Smooth muscle cell of the pulmonary artery (primary cell): ENCODE results near the gene LAMA5. TPM values are rescaled to one million over a fixed set of nuclear protein-coding genes. Genes with fewer than 3 reads are reported as not detected.

Experiments
- total RNA-seq: library from RNA; depleted of rRNA; stranded (reverse); fragments of >200 nt; gene quantifications from 2 replicates; pipeline ENCODE4 v1.2.3, GENCODE V29; 2014

LAMA5 gene
- 243 and 256 TPM in 2 replicates for total RNA-seq

GRCh38 chr20:62367136-62367632 lies at the start of gene LAMA5:
TSS of gene LAMA5 (minus strand) at chr20:62367312. CDS start at chr20:62367245, 67 bp downstream.

DNA sequence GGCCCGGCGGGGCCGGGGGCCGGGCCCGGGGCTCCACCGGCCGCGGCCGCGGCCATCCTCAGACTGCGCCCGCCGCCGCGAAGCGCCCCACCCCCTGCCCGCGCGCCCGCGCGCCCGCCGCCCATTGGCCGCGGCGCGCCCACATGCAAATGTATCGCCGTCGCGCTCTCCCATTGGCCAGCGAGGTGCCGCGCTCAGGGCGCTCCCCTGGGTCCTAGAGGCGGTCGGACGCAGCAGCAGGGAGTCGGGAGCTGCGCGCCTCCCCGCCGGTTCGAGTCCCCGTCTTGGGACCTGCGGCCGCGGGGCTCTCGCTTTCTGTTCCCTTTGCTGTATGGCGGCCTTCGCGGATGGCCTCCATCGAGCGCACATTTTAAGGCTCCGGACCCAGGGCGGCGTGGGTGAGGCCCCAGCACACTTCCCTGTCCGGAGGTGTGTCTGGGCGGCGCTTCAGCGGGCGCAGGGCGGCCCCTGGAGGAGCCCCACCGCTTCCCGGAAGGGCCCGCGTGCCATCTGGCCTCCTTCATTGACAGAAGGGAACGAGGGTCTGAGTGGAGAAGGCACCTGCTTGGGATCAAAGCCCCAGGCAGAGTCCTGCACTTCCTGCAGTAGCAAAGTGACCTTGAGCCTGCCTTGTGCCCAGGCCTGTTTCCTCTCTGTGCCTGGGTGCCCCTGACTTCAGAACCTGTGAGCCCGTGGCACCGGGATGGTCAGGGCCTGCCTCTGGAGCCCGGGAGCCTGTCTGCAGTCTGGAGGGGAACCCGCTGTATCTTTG lies 40.3 kb upstream of the LAMA5 start, which contains the start of gene CABLES2:
TSS of gene CABLES2 (minus strand) at position 65 of the 772 bp plus-strand sequence. CDS start at position 56, 9 bp downstream.

GRCh38 chr20:62386383-62387218 lies 19.5 kb upstream of the LAMA5 start, which contains the start of gene RPS21:
TSS of gene RPS21 (plus strand) at chr20:62387103. CDS start at chr20:62387339, 236 bp downstream.

DNA sequence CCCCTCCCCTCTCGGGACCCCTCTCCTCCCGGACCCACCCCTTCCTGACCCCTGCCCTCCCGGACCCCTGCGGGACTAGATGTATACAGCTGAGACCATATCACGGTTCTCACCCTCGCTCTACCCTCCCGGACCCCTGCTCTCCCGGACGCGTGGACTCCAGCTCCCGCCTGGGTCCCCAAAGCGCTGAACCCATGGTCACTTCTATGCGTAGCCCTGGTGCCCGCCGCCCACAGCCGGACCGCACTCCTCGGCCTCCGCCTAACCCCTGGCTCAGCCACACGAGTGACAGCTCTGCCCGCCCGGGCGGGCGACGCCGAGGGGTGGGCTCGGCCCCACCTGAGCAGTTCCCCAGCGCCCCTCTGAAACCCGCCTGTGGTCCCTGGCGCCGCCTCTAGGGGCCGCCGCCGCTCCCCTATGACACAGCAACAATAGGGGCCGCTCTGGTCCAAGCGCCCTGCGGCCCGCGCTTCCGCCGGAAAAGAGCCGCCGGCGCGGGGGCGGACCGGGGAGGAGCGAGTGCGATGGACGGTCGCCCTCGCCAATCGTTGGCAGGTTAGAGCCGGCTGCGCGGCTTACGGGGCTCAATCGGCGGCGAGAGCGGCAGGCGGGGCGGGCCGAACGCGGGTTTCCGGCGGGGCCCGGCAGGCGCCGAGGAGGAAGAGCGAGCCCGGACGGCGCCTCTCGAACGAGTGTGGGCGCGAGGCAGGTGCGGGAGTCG lies 64.6 kb downstream of the LAMA5 start, which contains the start of gene ADRM1:
TSS of gene ADRM1 (plus strand) at position 657 of the 721 bp plus-strand sequence. CDS start 572 bp downstream, outside the sequence.

Other genes starting within 250 kb of the LAMA5 start
- gene LSM14B, start 244.8 kb downstream of the LAMA5 start, total RNA-seq: 43.7 and 52.0 TPM in 2 replicates
- 196 and 262 TPM in 2 replicates for gene PSMA7, start 223.9 kb downstream of the LAMA5 start, total RNA-seq
- gene SS18L1, start 223.5 kb downstream of the LAMA5 start, total RNA-seq: 11.7 and 19.4 TPM in 2 replicates
- 15.4 and 19.2 TPM in 2 replicates for gene MTG2, start 184.3 kb downstream of the LAMA5 start, total RNA-seq
- gene HRH3, start 147.0 kb downstream of the LAMA5 start, total RNA-seq: not detected in 2 replicates
- 30.7 and 32.0 TPM in 2 replicates for gene OSBPL2, start 128.8 kb downstream of the LAMA5 start, total RNA-seq
- 68.2 and 95.2 TPM in 2 replicates for gene ADRM1, start 64.3 kb downstream of the LAMA5 start, total RNA-seq
- gene RPS21, start 19.8 kb upstream of the LAMA5 start, total RNA-seq: 201 and 251 TPM in 2 replicates
- 1.0 and 1.7 TPM in 2 replicates for gene CABLES2, start 40.0 kb upstream of the LAMA5 start, total RNA-seq
- not detected in 2 replicates for gene RBBP8NL, start 60.2 kb upstream of the LAMA5 start, total RNA-seq
- 0.13 and 0.26 TPM in 2 replicates for gene GATA5, start 108.7 kb upstream of the LAMA5 start, total RNA-seq